Activated CD4-positive, alpha-beta T cell treated with anti-CD3 and anti-CD28 coated beads for 36 hours (primary cell): ENCODE data around the gene EXOC3L1. TPM values are rescaled to one million over a fixed set of nuclear protein-coding genes. Genes with fewer than 3 reads are reported as not detected.

ENCODE experiments used
- ATAC-seq: fragments of 200-7000 bp; cut with Tn5 transposase; one replicate; pipeline ENCODE4 v1.10.0; 2021; ENCODE audit warnings: mild to moderate bottlenecking, moderate library complexity
- CTCF ChIA-PET: fragments of 350-600 bp; sonication (Branson Sonifier 250); formaldehyde crosslinking; loops from one replicate; lab custom pipeline; 2021; ENCODE audit warnings: antibody characterized with exemption; lab: Charles Lee
- POLR2A ChIA-PET: fragments of 350-600 bp; sonication (Branson Sonifier 250); formaldehyde crosslinking; loops from one replicate; lab custom pipeline; 2021; ENCODE audit warnings: antibody characterized with exemption, inconsistent platforms; lab: Charles Lee
- DNase-seq: peaks from one replicate; pipeline ENCODE4 v3.0.0-alpha.2; 2020
- H3K27ac Mint-ChIP-seq: one replicate; pipeline ENCODE4 v1.8.0; 2021; ENCODE audit warnings: mixed read lengths
- H3K27me3 Mint-ChIP-seq: one replicate; pipeline ENCODE4 v1.8.0; 2021; ENCODE audit warnings: mixed read lengths
- H3K36me3 Mint-ChIP-seq: one replicate; pipeline ENCODE4 v1.8.0; 2021; ENCODE audit warnings: low read depth, mixed read lengths
- H3K4me1 Mint-ChIP-seq: one replicate; pipeline ENCODE4 v1.8.0; 2021; ENCODE audit warnings: mixed read lengths
- H3K4me3 Mint-ChIP-seq: one replicate; pipeline ENCODE4 v1.8.0; 2021; ENCODE audit warnings: mild to moderate bottlenecking, moderate library complexity, mixed read lengths
- H3K9me3 Mint-ChIP-seq: one replicate; pipeline ENCODE4 v1.8.0; 2021; ENCODE audit warnings: low read depth, mixed read lengths
- intact Hi-C, 2 experiments: fragments of 100-400 bp; cut with DNase I in 1 of 2; cut with micrococcal nuclease in 1 of 2; formaldehyde crosslinking; loops; one replicate each; pipeline versions ENCODE4 v1.14.2 to v1.15.1; 2022 to 2024; cut with DNase I, micrococcal nuclease
- total RNA-seq, 2 experiments: library from RNA; stranded (reverse); gene quantifications; one replicate each; pipeline ENCODE4 v1.2.3, GENCODE V29; 2021

Gene EXOC3L1
- total RNA-seq, 2 experiments from 2014 or later: 0.16 TPM; not detected in 1

DNA sequence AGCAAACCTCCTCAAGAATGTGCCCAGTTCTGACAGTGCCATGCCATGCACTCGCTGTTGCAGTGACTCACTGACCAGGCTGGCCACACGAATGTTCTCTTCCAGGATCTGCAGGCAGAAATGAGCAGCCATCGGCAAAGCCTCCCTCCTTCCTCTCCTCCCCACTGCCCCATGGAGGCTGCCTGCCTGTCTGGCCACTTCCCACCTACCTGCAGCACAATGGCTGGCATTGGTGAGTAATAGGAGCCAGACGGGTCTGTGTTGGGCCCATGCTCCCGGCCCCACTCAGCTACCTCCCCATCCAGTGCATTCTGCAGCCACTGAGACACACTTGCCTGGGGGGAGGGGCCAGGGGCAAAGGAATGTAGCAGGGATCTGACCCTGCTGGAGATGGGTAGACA, 3.4 kb downstream of the EXOC3L1 start:
- ATAC-seq (no peak), DNase-seq (no peak)
- Mint-ChIP-seq H3K36me3 (no peaks in the 10 kb centered on the region), H3K27ac (no peak overlapping the region), H3K9me3 (no peaks in the 10 kb centered on the region), H3K4me1 (peaks cover 16% of the 10 kb centered on the region), H3K27me3 (peaks cover 6% of the 10 kb centered on the region), H3K4me3 (no peak overlapping the region)
- POLR2A ChIA-PET: no interaction called here
- CTCF ChIA-PET: interaction anchor here (0.5 to 1.0 kb wide), 3 partner anchors 169 to 1057 kb away, joined by 3 to 4 read pairs (median 3); no protein-coding TSS in a partner anchor
- intact Hi-C loops: loop anchor here in 1 of 2 experiments (10.0 kb wide), 1 partner anchor 898 kb away; the partner anchor contains the start of gene NFATC3

DNA sequence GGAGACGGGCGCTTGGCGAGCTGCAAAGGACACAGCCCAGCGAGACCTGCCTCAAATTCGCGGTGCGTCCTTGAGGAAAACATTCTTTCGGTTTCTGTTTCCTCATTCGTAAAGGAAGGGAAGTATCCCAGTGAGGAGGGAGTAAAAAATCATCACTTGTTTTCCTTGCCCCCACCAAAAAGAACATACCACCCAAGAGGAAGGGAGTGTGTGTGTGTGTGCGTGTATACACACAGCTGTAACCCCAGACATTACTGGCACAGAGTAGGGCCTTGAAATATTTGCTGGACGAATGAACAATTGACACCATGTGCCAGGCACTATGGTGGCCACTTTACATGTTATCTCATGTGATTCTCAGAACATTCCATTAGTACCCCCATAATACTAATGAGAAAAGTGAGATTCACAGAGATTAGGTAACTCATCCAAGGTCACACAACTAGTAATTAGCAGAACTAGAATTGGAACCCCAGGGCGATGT, 4.2 kb downstream of the EXOC3L1 start:
- intact Hi-C loops: loop anchor here (1.0 to 10.0 kb wide), 8 partner anchors 157 to 899 kb away; partner anchors contain the start of genes CBFB (in 1 of the 2), CTCF (in 1 of the 2) and NFATC3 (in 1 of the 2)
- Mint-ChIP-seq H3K4me3 (no peak overlapping the region), H3K9me3 (no peaks in the 10 kb centered on the region), H3K27ac (no peak overlapping the region), H3K36me3 (no peaks in the 10 kb centered on the region), H3K4me1 (peaks cover 13% of the 10 kb centered on the region), H3K27me3 (peaks cover 6% of the 10 kb centered on the region)
- ChIA-PET POLR2A (interaction anchor here (0.6 to 1.4 kb wide), 3 partner anchors 9 to 168 kb away, joined by 3 to 4 read pairs (median 3); no protein-coding TSS in a partner anchor), CTCF (interaction anchor here (0.7 to 2.2 kb wide), 21 partner anchors 9 to 253 kb away, joined by 3 to 18 read pairs (median 5); partner anchors contain the start of genes FHOD1 and NOL3)
- ATAC-seq: no peak
- no peak for DNase-seq

DNA sequence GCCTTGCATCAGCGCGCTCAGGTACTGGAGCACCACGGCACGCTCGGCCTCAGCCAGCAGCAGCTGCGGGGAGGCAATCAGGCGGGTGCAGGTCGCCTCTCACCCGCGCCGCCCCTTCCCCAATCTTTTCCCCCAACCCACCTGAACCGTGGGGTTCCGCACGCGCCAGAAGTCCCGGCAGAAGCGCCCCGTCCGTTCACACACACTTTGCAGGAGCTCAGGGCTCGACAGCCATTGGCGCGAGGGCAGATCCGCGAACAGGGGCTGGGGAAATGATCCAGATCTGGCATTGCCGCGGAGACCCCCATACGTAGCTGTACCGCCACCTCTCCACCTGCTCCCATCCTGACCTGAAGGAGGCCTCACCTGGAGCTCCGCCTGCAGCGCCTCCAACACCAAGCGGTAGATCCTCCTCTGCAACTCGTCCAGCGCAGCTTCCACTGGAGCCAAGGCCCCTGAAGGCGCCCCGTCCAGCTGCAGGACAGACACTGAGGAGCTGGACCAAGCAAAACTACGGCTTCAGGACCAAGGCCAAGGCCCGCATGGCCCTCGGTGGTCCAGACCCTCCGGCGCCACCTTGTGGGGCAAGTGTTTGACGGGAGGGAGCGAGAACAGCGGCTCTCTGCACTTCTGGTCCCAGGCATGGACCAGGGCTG, 4.8 kb downstream of the EXOC3L1 start:
- ATAC-seq (peak; percentile 24), DNase-seq (peak; percentile 93)
- Mint-ChIP-seq H3K27me3 (peaks cover 6% of the 10 kb centered on the region), H3K36me3 (no peaks in the 10 kb centered on the region), H3K27ac (no peak overlapping the region), H3K4me1 (peaks cover 13% of the 10 kb centered on the region), H3K4me3 (no peak overlapping the region), H3K9me3 (no peaks in the 10 kb centered on the region)
- intact Hi-C loops: loop anchor here (1.0 to 10.0 kb wide), 8 partner anchors 156 to 900 kb away; partner anchors contain the start of genes CBFB (in 1 of the 2), CTCF (in 1 of the 2) and NFATC3 (in 1 of the 2)
- CTCF ChIA-PET: interaction anchor here (0.6 to 2.2 kb wide), 27 partner anchors 8 to 1987 kb away, joined by 3 to 18 read pairs (median 4); partner anchors contain the start of genes FBXL8, FHOD1, NOL3 and TRADD
- POLR2A ChIA-PET: interaction anchor here (0.6 to 1.4 kb wide), 3 partner anchors 9 to 167 kb away, joined by 3 to 4 read pairs (median 3); no protein-coding TSS in a partner anchor

DNA sequence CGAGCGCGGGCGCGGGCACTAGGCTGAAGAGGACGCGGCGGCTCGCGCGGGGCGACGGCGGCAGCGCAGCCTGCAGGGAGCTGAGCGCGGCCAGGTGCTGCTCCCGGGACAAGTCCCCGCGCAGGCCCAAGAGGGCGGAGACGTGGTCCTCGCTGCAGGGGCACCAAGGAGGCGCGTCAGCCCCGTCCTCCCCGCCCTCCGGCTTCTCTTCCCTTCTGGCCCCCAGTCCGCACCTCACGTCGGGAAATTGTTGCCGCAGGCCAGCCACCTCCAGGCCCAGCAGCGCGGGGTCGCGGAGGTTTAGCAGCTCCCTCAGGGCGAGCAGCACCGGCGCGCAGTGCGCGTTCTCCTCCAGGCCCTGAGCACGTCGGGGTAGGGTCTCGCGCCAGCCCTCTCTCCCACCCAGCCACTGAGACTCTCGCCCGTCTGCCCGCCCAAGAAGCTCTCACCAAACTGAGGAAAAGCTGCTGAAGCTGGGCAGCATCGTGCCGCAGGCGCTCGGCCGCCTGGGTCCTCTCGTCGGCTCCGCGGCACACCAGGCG, 5.4 kb downstream of the EXOC3L1 start:
- no peak overlapping the region for H3K4me3 Mint-ChIP-seq
- intact Hi-C loops: loop anchor here in 1 of 2 experiments (2.0 to 10.0 kb wide), 4 partner anchors 156 to 900 kb away; partner anchors contain the start of genes CBFB, CTCF and NFATC3
- POLR2A ChIA-PET: interaction anchor here (1.3 to 1.4 kb wide), 2 partner anchors 24 to 166 kb away, joined by 3 to 4 read pairs; no protein-coding TSS in a partner anchor
- ATAC-seq (no peak), DNase-seq (no peak)
- no peak overlapping the region for H3K27ac Mint-ChIP-seq
- H3K36me3 Mint-ChIP-seq: no peaks in the 10 kb centered on the region
- CTCF ChIA-PET: interaction anchor here (0.6 to 2.2 kb wide), 28 partner anchors 8 to 1986 kb away, joined by 3 to 18 read pairs (median 4); partner anchors contain the start of genes FBXL8, FHOD1, NOL3 and TRADD
- H3K4me1 Mint-ChIP-seq: peaks cover 13% of the 10 kb centered on the region
- no peaks in the 10 kb centered on the region for H3K9me3 Mint-ChIP-seq
- H3K27me3 Mint-ChIP-seq: peaks cover 6% of the 10 kb centered on the region

DNA sequence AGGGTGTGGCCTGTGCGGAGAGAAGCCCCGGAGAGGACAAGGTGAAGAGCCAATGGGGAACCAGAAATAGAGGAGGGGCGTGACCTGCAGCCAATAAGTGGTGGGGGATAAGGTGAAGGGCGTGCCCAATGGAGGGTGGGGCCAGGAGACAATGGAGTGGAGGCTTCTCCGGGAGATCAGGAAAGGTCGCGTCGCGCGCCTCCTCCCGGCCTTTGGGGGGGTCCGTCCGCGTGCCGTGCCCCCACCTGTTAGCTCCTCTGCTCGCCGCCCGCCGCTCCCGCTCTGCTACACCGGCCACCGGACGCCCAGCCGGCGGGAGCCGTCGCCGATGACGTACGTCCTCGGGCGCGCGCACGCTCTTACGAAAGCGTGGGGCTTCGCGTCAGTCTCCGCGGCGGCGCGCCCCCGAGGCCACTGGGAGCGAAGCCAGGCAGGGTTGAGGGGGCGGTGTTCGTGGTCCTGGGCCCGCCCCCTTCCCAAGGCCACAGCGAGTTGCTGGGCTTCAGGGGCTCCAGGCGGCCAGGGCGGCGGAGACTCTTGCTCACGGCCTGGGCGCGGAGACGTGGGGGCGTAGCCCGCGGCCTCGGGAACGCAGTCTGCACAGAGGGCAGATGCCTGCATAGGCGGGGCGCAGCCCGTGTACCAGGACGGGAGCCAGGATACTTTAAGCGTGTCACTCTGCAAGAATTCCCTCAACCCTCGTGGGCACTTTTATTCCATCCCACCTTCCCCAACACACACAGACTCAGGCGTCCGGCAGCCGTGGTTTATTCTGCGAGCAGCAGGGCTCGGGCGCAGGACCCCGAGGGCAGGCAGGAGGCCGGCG, 6.1 kb downstream of the EXOC3L1 start, which contains the start of gene MATCAP1:
MATCAP1 (minus strand) TSS at position 337 of the 826 bp plus-strand sequence. CDS start 3,353 bp downstream, outside the sequence.
- ATAC-seq: peak; percentile 97
- H3K4me3 Mint-ChIP-seq: no peak within 1 kb of the TSS

DNA sequence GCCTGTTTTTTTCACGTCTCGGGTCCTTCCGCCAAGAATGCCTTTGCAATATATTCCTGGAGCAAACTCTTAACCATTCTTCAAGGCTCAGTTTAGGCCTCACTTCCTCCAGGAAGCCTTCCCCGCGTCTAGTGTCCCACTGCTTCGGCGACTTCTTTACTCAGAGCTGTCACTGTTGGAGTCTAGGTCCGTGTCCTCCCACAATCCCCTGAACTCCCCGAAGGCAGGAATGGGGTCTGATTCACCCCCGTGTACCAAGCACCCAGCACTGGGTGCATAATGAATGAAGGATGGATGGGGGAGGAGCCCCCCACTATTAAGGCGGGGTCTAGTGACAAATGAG, 6.7 kb downstream of the EXOC3L1 start:
- no peak for ATAC-seq
- Mint-ChIP-seq H3K9me3 (no peaks in the 10 kb centered on the region), H3K36me3 (peaks cover 2% of the 10 kb centered on the region), H3K27me3 (peaks cover 11% of the 10 kb centered on the region), H3K4me1 (peaks cover 19% of the 10 kb centered on the region), H3K4me3 (no peak overlapping the region), H3K27ac (no peak overlapping the region)
- ChIA-PET CTCF (interaction anchor here (1.1 to 2.3 kb wide), 5 partner anchors 20 to 230 kb away, joined by 3 to 9 read pairs (median 7); no protein-coding TSS in a partner anchor), POLR2A (interaction anchor here (1.5 kb wide), 1 partner anchor 20 kb away, joined by 3 read pairs; no protein-coding TSS in a partner anchor)
- intact Hi-C loops: loop anchor here (1.0 to 10.0 kb wide), 8 partner anchors 9 to 902 kb away; partner anchors contain the start of genes E2F4 (in 2 of the 2), FBXL8 (in 2 of the 2), TRADD (in 2 of the 2) and ATP6V0D1 (in 1 of the 2)
- DNase-seq: no peak

More for the DNA sequence above, 6.1 kb downstream of the EXOC3L1 start, which contains the start of gene MATCAP1:
- peaks cover 9% of the 10 kb centered on the region for H3K27me3 Mint-ChIP-seq
- POLR2A ChIA-PET: interaction anchor here (1.4 kb wide), 1 partner anchor 23 kb away, joined by 3 read pairs; no protein-coding TSS in a partner anchor
- CTCF ChIA-PET: interaction anchor here (0.6 to 2.3 kb wide), 19 partner anchors 7 to 1985 kb away, joined by 3 to 18 read pairs (median 5); partner anchors contain the start of genes FBXL8, NOL3 and TRADD
- DNase-seq: peak; percentile 96
- H3K9me3 Mint-ChIP-seq: no peaks in the 10 kb centered on the region
- no peak within 1 kb of the TSS for H3K27ac Mint-ChIP-seq
- intact Hi-C loops: loop anchor here (1.0 to 10.0 kb wide), 11 partner anchors 8 to 901 kb away; partner anchors contain the start of genes E2F4 (in 2 of the 2), FBXL8 (in 2 of the 2), TRADD (in 2 of the 2) and ATP6V0D1 (in 1 of the 2)
- peaks cover 14% of the 10 kb centered on the region for H3K4me1 Mint-ChIP-seq
- peaks cover 2% of the 10 kb centered on the region for H3K36me3 Mint-ChIP-seq

DNA sequence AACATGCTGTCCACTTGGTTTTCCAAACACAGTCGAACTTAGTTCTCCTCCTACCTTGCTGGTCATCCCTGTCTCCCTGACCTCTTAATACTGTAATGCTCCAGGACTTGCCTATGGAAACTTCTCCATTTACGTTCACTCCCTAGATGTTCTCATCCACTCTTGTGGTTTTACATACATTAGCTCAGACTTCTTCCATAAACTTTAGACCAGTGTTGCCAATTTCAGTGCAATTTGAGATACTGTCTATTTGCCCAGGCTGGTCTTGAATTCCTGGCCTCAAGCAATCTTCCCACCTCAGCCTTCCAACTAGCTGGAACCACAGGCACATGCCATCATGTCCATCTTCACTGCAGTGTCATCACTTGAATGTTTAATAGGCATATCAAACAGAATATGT, 7.6 kb downstream of the EXOC3L1 start:
- Mint-ChIP-seq H3K4me1 (peaks cover 23% of the 10 kb centered on the region), H3K9me3 (no peaks in the 10 kb centered on the region), H3K27me3 (peaks cover 18% of the 10 kb centered on the region), H3K36me3 (peaks cover 2% of the 10 kb centered on the region), H3K27ac (no peak overlapping the region), H3K4me3 (no peak overlapping the region)
- ATAC-seq: no peak
- ChIA-PET CTCF (interaction anchor here (0.9 to 2.3 kb wide), 5 partner anchors 19 to 164 kb away, joined by 3 to 9 read pairs (median 7); no protein-coding TSS in a partner anchor), POLR2A (interaction anchor here (1.5 kb wide), 1 partner anchor 19 kb away, joined by 3 read pairs; no protein-coding TSS in a partner anchor)
- intact Hi-C loops: loop anchor here in 1 of 2 experiments (2.0 to 10.0 kb wide), 2 partner anchors 299 to 903 kb away; partner anchors contain the start of genes ATP6V0D1 and NFATC3
- no peak for DNase-seq

DNA sequence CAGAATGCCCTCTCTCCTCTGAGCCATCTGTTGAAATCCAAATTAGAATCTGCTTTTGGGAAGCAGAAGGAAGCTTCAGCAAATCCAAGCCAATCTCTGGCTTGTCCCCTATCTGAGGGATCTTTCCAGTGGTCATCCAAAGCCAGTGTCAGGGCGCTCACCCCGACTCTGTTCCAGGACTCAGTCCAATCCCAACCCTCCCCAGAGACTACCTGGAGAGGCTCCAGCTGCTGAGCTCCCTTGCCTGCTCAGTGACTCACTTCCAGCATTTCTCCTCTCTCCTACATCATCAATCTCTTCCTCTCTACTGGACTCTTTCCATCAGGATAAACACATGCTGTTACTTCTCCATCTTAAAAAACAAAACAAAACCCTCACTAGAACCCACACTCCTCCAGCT, 8.6 kb downstream of the EXOC3L1 start:
- peaks cover 23% of the 10 kb centered on the region for H3K4me1 Mint-ChIP-seq
- H3K27ac Mint-ChIP-seq: no peak overlapping the region
- H3K9me3 Mint-ChIP-seq: no peaks in the 10 kb centered on the region
- no peak for DNase-seq
- intact Hi-C loops: loop anchor here in 1 of 2 experiments (10.0 kb wide), 1 partner anchor 903 kb away; the partner anchor contains the start of gene NFATC3
- no peak for ATAC-seq
- H3K27me3 Mint-ChIP-seq: peaks cover 24% of the 10 kb centered on the region
- POLR2A ChIA-PET: no interaction called here
- no peak overlapping the region for H3K4me3 Mint-ChIP-seq
- CTCF ChIA-PET: interaction anchor here (0.9 to 2.3 kb wide), 4 partner anchors 9 to 164 kb away, joined by 3 to 7 read pairs (median 3); no protein-coding TSS in a partner anchor
- peaks cover 3% of the 10 kb centered on the region for H3K36me3 Mint-ChIP-seq

DNA sequence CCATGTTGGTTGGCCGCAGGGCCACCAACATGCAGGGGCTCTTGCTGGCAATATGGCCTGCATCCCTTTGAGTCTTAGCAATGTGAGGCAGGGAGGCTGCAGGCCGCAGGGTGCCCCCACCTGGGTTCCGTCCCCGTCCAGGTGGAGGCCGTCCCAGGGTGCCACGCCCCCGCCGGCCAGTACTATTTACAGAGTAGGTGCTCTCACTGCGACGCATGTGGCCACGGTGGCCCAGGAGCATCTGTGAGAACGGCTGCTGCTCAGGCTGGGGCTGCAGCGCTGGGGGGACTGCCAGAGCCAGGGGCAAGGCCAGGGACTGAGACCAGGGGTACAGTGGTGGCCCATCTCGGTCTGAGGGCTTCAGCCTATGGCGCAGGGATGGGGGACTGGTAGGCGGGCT, 9.8 kb downstream of the EXOC3L1 start:
- H3K36me3 Mint-ChIP-seq: peaks cover 3% of the 10 kb centered on the region
- no peak overlapping the region for H3K27ac Mint-ChIP-seq
- DNase-seq (no peak), ATAC-seq (no peak)
- H3K27me3 Mint-ChIP-seq: peaks cover 28% of the 10 kb centered on the region
- intact Hi-C loops: loop anchor here in 1 of 2 experiments (10.0 kb wide), 1 partner anchor 905 kb away; the partner anchor contains the start of gene NFATC3
- no peaks in the 10 kb centered on the region for H3K9me3 Mint-ChIP-seq
- H3K4me3 Mint-ChIP-seq: no peak overlapping the region
- POLR2A ChIA-PET: no interaction called here
- CTCF ChIA-PET: interaction anchor here (1.0 kb wide), 1 partner anchor 120 kb away, joined by 3 read pairs; no protein-coding TSS in a partner anchor
- peaks cover 18% of the 10 kb centered on the region for H3K4me1 Mint-ChIP-seq
